Glomerular endothelial cell (primary cell): Measurements from ENCODE around the gene CRIP2. TPM values are rescaled to one million over a fixed set of nuclear protein-coding genes. Genes with fewer than 3 reads are reported as not detected.

ENCODE experiments used
- DNase-seq: peaks from one replicate; pipeline ENCODE4 v3.0.0-alpha.2; 2011; ENCODE audit warnings: low read depth, low spot score; ENCODE audit errors: extremely low read depth
- total RNA-seq: library from RNA; depleted of rRNA; stranded (reverse); fragments of >200 nt; gene quantifications from 2 replicates; pipeline ENCODE4 v1.2.3, GENCODE V29; 2015

The CRIP2 gene
- total RNA-seq, 1 donor from 2014 or later: 575 TPM

DNA sequence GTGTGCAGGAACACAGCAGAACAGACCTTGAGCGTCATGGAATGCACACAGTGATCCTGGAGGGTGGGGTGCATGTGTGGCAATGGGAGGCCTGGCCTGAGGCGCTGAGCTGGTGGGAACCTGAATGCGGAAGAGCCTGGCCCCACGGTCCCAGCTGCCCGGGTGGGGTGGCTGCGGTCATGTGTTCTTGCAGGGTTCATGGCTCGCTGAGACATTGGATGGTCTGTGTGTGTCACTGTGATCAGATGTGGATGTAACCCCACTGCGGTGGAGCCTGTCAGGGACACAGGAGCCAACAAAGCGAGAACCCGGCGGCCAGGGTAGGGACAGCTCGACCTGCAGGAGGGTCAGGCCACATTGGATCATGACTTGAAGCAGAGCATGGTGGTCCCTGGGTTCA, 31.8 kb upstream of the CRIP2 start:
- no peak for DNase-seq

DNA sequence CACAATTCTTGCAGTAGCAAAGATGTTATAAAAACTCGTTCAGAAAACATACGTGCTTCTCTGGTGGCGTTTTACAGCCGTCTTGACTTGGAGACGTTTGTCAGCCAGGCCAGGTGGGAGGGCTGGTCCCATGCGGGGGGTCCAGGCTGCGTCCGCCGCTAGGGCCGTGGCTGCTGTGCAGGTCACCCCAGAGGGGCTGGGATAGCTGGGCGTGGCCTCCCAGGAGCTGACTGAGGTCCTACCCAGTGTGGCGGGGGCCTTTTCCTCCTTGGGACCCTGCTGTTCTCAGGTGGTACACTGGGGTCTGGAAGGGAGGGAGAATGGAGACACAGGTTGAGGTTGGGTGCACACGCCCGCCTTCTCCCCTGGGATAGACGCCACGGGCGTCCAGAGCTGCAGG, 29.8 kb upstream of the CRIP2 start:
- DNase-seq: no peak

DNA sequence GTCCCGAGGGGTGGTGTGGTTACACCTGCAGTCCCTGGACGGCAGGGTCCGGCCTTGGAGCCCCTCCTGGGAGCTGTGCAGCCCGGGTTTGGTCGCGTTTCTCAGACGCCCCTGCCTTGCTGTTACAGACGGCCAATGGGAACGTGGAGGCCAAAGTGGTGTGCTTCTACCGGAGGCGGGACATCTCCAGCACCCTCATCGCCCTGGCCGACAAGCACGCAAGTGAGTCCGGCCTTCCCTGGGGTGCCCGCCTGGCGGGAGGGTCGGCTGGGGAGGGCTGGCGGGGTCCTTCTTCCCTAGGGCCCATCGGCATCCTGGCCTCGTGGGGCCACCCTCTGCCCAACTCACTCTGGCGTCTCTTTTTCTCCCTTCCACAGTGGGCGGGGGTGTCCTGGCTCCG, 29.3 kb upstream of the CRIP2 start:
- no peak for DNase-seq

DNA sequence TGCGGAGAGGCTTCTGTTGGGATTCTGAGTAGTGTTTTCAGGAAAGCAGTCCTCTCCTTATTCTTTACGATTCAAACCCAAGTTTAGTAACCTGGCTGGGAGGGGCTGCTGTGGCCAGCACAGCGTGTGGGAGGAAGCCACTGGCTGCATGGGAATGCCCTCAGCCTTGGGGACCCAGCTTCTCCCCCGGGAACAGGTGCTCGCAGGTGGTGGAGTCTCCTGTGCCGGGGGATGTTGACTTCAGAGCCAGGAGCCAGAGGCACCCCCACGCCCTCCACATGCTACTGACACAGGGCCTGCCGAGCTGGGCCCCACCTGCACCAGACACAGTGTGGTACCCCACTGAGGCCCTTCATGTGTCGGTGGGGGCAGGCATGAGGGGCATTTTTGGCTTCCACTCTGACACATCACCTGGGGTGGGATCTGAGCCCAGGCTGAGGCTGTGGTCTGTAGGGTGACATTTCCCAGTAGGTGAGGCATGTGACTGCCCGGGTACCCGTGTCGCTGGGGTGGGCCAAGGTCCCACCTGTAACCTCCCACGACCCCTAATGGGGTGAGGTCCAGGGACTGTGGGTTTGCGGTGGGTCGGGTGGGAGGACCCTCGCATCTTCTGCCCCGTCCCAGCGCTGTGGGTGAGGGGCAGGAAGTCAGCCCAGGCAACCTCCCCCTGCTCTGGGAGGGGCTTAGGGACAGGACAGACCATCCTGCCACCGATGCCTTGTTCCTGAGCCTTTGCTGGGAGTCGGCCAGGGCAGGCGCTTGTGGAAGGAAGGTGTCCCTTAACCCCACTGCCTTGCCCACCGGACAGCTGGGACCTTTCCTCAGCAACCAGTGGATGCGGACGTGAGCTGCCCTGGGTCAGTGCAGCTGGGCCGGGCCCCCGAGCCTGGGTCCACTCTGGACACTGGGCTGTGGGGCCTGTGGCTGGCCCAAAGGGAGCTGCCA, 28.4 kb upstream of the CRIP2 start:
- no peak for DNase-seq

DNA sequence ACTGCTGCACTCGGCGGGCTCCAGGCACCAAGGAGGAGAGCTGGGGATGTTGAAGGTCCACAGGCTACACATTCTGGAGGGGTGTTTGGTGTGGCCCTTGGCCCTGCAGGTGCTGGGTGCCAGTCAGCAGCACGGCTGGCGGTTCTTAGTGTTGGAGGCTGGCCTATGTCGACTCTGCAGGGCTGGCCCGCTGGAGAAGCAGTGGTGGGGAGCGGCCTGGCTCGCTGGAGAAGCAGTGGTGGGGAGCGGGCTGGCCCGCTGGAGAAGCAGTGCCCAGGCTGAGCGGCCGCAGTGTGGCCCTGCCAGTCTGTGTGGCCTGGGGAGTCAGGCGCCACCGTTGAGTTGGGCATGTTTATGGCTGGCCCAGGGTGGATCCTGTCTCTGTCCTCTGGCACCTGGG, 27.6 kb upstream of the CRIP2 start:
- DNase-seq: no peak

DNA sequence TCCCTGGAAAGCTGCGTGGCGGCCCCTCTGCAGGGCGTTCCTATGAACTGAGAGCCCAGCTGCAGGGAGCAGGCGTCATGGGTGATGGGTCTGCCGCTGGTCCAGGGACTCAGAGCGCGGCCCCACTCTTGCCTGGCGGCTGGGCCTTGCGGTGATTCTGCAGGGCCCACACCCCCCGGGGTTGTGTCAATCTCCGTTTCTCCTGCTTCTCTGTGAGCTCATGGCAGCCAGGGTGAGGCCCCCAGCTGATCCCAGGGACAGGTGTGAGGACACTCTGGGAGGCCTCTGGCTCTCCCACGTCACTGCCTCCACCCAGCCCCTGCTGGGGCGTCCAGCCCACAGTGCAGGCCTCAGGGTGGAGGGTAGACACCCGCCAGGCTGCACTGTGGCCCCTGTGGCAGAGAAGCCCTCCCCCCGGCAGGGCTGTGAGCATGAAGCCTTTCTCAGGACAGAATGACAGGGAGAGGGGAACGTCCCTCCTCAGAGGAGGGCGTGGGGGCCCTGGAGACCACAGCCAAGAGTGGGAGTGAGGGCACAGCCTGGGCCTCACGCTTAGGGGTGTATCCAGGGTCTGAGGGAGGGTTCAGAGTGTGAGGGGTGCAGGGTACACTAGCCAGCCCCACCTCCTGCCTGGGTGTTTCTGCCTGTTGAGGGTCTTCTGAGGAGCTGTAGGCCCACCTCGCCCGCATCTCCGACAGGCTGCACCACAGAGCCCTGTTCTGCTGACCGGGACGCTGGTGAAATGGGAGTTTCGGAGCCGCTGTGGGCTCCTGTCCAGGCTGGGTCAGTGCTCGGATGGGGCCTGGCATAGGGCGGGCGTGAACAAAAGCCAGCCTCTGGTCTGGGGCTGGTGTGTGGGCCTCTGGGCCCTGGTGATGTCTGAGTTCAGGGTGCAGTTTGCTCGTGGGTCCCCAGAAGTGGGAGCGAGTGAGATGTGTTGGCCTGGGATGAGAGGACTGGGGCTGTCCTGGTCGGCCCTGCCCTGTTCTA, 26.7 kb upstream of the CRIP2 start:
- no peak for DNase-seq

DNA sequence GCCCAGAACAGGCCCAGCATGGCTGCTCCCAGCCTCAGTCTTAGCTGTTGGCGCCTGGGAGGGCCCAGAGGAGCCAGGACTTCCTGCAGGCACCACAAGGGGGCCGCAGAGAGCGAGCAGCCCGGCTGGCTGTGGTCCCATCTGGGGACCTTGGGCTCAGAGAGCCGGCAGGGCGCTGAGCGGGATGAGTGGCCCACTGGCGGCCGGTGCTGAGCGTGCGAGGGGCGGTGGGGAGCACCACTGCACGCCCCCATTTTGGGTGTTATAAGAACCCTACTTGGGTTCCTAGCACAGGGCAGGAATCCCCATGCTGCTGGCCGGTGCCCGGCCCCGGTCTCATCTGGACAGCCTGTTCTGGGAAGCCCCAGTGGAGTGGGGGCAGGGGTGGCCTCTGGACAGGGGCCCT, 25.9 kb upstream of the CRIP2 start:
- DNase-seq: no peak

DNA sequence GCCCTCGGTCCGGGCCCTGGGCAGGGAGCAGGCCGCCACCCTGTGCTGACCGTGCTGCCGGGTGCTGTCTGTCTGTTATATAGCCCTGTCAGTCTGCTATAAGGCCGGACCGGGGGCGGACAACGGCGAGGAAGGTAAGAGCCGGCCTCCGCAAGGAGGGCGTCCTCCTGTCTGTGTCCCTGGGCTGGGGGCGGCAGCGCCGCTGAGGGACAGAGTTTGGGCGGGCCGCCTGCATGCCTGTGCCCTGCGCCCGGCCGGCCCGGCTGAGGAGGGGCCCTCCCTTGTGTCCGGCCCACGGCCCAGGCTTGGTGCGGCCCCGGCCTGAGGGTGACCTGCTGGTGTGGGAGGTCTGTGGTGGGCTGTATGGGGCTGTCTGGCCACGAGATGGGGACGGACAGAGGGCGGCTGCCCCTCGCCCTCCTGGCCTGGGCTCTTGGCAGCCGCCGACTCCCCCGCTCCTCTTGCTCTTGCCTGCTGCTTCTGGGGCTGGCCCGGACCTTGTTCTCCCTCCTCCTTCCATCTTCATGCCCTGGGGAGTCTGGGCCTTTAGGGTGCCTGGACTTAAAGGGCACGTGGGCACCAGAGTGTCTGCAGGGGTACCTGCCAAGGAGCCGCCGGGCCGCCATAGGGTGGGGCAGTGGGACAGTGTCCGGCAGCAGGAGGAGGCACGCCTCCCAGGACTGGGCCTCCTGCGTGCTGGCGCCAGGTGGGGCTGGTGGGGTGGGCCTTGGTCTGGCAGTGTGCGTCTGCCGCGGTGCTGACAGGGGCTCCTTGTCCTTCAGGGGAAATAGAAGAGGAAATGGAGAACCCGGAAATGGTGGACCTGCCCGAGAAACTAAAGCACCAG, 25.1 kb upstream of the CRIP2 start:
- DNase-seq: no peak

DNA sequence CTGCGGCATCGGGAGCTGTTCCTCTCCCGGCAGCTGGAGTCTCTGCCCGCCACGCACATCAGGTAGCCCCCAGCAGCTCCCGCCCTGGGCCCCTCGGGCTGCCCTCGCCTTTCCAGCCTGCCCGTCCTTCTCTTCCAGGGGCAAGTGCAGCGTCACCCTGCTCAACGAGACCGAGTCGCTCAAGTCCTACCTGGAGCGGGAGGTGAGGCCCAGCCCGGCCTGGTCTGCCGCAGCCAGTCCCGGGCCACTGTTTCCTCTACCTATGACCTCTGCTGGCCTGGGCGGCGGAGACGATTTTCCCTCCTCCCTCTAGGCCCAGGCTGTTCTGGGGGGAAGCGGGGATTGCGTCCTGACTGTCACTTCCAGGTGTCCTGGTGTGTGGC, 24.5 kb upstream of the CRIP2 start:
- DNase-seq: no peak

DNA sequence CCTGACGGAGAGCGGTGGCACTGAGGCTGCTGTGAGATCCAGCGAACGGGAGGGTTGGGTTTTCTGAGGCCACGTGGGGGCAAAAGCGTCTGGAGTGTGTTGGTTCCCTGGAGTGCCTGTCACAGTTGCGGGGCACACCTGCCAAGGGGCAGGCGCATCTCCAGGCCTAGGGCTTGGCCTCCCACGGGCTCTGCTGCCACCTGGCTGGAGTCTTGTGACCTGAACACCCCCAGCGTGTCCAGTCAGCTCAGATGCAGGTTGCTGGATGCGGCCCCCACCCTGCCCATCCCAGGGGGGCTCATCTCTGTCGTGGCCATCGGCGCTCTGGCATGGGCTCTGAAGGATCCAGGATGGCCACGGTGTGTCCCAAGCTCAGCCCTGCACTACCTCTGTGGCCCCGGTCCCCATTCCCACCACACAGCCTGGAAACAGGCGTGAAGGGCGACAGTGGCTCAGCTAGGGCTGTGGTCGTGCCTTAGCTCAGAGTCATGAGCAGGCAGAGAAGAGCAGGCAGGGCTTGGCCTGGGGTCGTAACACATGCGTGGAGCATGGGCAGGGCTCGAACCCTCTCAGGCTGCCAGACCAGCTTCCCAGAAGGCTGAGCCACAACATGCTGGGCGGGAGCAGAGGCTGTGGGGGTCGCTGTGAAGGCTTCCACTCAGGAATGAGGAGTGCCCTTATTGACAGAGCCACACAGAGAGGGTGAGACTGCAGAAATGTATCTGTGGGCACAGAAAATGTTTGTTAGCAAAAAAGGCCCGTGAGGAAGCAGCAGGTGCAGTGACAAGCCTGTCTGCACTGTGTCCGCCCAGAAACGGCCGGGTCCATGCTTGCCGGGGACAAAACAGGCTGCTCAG, 23.5 kb upstream of the CRIP2 start:
- DNase-seq: no peak

DNA sequence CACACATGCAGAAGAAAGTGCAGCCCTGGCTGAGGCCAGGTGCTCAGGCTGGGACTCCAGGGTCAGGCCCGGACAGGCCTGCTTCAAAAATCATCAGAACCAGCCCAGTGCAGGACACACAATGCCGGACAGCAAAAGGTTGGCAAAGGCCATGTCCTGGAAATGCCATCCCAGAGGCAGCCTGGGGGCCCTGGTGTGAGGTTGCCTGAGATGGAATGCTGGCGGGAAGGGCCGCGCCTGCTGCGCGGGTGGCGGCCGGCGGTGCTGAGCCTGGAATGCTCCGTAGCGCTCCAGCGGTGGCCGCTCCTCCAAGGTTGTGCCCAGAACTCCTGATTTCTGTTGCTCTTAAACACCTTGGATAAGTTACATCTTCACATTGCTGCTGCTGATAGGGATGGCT, 21.7 kb upstream of the CRIP2 start:
- no peak for DNase-seq

DNA sequence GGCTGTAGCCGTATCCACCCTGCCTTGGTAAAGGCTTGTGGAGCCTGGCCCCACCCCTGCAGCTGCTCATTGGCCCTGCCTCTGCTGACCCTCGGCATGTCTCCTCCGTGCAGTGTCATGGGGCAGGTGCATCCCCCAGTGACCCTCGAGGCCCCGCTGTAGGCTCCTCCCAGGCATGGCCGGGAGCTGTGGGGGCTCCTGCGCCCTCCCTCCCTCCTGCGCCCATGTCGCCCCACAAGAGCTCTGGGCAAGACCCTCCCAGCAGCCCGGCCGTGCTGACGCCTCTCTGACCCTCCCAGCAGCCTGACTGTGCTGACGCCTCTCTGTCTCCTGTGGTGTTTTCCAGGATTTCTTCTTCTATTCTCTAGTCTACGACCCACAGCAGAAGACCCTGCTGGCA, 20.8 kb upstream of the CRIP2 start:
- DNase-seq: no peak

DNA sequence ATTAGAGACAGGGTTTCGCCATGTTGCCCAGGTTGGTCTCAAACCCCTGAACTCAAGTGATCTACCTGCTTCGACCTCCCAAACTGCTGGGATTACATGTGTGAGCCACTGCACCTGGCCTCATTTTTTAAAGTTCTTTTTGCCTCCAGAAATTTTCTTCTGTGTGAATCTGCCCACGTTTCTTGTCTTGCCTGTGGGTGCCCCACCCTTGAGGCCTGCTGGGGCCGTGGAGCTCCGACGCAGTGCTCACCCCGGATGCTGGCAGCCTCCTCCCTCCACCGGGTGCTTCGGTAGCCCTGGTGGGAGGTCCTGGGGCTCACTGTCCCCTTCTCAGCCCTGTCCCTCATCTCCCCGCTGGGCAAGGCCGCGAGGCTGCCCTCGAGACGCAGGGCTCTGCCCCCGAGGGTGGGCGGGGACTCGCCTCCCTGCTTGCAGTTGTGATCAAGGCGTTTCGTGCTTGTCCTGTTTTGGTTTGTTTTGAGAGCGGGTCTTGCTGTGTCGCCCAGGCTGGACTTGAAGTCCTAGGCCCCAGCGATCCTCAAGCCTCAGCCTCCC, 19.5 kb upstream of the CRIP2 start:
- DNase-seq: no peak

DNA sequence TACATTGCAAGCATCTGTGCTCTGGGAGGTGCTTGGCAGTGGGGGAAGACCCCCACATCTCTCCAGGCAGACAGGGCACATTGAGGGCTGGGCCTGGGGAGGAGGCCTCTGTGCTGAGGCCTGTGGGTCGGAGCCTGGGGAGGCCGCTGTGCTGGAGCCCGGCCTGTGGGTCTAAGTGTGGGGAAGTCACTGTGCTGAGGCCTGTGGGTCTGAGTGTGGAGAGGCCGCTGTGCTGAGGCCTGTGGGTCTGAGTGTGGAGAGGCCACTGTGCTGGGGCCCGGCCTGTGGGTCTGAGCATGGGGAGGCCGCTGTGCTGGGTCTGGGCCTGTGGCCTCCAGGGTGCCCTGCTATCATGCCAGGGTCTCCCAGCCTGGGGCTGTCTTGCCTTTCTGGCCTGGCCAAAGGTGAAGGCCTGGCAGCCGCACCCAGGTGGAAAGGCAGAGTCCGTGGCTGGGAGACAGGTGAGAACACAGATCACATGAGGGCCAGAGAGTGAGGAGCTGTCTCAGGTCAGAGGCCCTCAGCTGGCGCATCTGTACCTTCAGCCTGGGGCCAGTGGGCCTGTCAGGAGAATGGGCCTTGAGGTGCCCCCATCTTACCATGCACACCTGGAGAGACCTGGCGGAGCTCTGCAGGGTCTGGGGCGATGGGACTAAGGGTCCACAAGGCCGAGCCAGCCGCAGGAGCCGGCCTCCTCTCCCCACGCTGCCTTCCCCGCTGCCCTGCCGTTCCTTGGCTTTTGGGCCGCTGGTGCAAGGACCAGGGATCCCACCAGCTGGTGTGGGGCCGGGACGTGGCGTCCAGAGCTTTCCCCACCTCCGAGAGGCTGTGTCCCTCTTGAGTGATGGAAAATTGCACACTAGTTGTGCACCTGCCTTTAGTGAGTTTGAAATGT, 18.6 kb upstream of the CRIP2 start:
- no peak for DNase-seq

DNA sequence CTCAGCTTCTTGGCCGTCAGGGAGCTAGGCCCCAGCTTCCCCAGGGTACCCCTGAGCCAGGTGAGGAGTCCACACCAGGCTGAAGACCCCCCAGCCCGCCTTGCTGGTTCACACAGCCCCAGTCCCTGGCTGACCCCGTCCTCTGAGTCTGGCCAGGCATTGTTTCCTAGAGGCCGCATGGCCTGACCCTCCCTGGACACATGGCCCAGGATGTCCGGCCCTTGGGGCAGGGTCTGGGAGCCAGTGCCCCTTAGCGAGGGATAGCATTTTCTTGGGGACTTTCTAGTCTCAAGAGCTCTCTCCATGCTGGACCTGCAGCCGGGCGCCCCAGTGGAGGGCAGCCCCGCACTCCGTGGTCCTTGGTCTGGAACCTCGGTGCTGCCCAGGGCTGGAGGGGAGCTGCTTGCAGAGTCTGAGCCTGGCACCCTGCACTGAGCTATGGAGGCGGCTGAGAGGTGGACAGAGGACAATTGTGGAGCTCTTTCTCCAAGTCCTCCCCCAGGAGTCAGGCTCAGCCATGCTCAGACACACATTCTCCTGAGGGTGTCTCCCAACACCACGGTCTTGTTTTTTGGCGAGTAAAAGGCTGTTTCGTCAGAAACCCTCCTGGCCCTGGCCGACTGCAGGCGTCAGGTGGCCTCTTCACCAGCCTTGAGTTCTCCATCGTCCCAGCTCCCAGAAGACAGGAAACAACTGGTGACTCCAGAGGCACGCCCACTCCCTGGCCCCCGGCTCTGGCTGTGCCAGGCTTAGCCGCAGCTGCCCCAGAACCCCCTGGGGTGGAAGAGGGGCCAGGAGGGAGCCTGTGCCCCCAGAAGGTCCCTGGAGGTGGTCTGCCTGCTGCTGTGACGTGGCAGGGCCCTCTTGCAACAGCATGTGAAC, 17.6 kb upstream of the CRIP2 start:
- DNase-seq: no peak

DNA sequence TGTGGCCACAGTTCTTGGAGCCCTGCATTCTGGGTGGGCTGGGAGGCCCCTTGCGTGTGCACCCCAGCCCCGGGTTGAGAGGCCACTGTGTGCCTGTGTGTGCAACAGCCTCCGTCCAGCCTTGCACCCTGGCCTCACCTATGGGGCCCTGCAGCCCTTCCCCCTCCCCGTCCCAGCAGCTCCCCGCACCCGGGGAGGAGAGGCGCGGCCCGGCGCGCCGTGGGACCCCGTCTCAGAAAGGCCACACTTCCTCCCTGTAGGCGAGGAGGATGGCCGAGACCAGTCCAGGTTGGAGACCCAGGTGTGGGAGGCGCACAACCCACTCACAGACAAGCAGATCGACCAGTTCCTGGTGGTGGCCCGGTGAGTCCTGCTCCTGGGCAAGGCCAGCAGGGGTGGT, 16.6 kb upstream of the CRIP2 start:
- DNase-seq: no peak

DNA sequence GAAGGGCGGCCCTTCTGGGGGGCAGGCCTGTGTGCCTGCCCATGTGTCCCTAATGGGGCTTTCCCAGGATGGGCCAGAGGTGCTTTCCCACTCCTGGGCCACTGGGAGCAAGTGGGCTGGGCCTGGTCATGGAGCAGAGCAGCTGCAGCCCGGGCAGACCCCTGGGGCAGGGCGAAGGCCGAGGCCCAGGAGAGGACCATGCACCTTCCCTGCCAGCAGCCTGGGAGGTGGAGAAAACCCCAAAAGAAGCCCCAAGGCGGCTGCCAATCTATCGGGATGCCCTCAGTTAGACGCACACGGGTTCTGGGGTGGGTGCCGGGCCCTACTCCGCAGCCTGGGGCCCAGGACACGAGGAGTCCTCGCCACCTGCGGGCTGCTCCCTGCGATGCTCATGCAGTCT, 16.1 kb upstream of the CRIP2 start:
- DNase-seq: no peak

DNA sequence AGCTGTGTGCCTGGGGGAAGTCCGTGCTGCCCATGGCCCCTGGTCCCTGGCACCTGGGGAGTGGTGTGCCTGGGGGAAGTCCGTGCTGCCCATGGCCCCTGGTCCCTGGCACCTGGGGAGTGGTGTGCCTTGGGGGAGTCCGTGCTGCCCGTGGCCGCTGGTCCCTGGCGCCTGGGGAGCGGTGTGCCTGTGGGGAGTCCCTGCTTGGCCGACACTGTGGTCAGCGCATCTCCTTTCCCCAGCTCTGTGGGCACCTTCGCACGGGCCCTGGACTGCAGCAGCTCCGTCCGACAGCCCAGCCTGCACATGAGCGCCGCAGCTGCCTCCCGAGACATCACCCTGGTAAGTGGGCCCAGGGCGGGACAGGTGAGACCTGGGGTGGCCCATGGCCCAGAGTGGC, 14.5 kb upstream of the CRIP2 start:
- no peak for DNase-seq
